Measurements from ENCODE around the gene KRTAP10-1.
A peak's percentile ranks its signal among the peaks of the same experiment; 100 is the strongest.

Gene KRTAP10-1

DNA sequence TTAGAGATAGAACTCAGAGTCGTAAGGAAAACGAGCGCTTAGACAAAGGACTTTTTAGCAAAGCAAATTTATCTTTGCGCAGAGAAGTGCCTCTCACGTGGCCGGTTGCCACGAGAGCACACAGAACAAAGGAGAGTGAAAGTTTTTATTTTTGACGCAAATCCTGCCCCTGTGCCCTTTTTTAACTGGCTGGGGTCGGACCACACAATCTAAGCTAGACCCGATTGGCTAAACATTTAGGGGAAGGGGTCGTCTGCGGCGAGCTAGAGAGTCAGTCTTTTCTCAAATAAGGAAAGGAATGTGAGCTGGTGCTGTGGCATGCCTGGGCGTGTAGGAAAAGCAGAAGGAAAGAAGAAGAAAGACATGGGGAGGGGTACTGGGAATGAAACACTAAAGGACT is 8.9 kb upstream of the KRTAP10-1 start:
- H2AK5ac ChIP-seq (ENCODE audit: low read length): no peak overlapping the region
- H3K36me3 ChIP-seq (ENCODE audit: control insufficient read depth in 1 of 2, insufficient read depth in 2 of 2, low read length in 2 of 2): peaks cover 0 to 2% of the 10 kb centered on the region in 2 experiments
- no peaks in the 10 kb centered on the region for H3K27me3 ChIP-seq (ENCODE audit: insufficient read depth, low read length)
- H2AFZ ChIP-seq (ENCODE audit: insufficient read depth, low read length, poor library complexity): no peak overlapping the region
- H4K91ac ChIP-seq (ENCODE audit: low read depth, low read length): peak overlapping the region; percentile 50
- no peak overlapping the region for H3K23ac ChIP-seq (ENCODE audit: low read length)
- H3K14ac ChIP-seq (ENCODE audit: low read length): no peak overlapping the region
- H3K79me1 ChIP-seq (ENCODE audit: low read length): peaks cover 11% of the 10 kb centered on the region
- H4K12ac ChIP-seq (ENCODE audit: low read depth, low read length): no peak overlapping the region
- no peak overlapping the region for H3K4me2 ChIP-seq (ENCODE audit: low read length)
- no CpG with 5 or more reads among the region's 14 CpGs for WGBS (ENCODE audit: extremely low coverage, insufficient coverage, insufficient read length)
- H3K79me2 ChIP-seq (ENCODE audit: control insufficient read depth, insufficient read depth, low read length, poor library complexity): no peaks in the 10 kb centered on the region
- peak overlapping the region; percentile 17 for H4K8ac ChIP-seq (ENCODE audit: low read depth, low read length)
- no peak overlapping the region for H3K27ac ChIP-seq (ENCODE audit: low read depth, low read length)
- H3K9ac ChIP-seq (ENCODE audit: low read length): no peak overlapping the region
- no peak overlapping the region for H2BK12ac ChIP-seq (ENCODE audit: low read length)
- H2BK5ac ChIP-seq (ENCODE audit: low read depth, low read length, poor library complexity): no peak overlapping the region
- H2BK120ac ChIP-seq (ENCODE audit: insufficient read depth, low read length, poor library complexity): no peak overlapping the region
- H3K4ac ChIP-seq (ENCODE audit: low read depth, low read length): no peak overlapping the region
- no peak overlapping the region for H3K18ac ChIP-seq (ENCODE audit: low read length)
- H3K4me1 ChIP-seq (ENCODE audit: control insufficient read depth in 1 of 2, insufficient read depth in 2 of 2, low read length in 2 of 2): peaks cover 0 to 10% of the 10 kb centered on the region in 2 experiments
- DNase-seq: no peak
- peaks cover 10% of the 10 kb centered on the region for H3K9me3 ChIP-seq (ENCODE audit: insufficient read depth, low read depth, low read length)
- no peak overlapping the region for H3K4me3 ChIP-seq (ENCODE audit: low read depth, low read length)

DNA sequence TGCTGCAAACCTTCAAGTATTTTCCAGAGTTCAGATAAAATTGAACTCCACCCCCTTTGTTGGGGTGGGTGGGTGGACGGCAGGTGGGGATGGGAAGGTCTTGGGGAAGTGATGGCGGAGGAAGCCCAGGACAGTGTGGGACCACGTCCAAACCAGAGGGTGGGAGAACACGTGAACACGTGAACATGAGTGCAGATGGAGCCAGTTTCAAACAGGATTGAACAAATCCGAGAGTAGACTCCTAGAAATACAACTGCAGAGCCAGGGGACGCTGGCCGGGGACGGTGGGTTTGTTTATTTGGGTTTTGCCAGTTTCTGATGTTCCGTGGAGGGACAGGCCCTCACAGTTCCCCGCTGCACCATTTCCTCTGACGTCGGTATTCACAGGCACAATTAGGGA is 8.4 kb upstream of the KRTAP10-1 start:
- no peak overlapping the region for H3K4me2 ChIP-seq (ENCODE audit: low read length)
- no peaks in the 10 kb centered on the region for H3K27me3 ChIP-seq (ENCODE audit: insufficient read depth, low read length)
- no peaks in the 10 kb centered on the region for H3K79me2 ChIP-seq (ENCODE audit: control insufficient read depth, insufficient read depth, low read length, poor library complexity)
- peak overlapping the region; percentile 52 for H2BK120ac ChIP-seq (ENCODE audit: insufficient read depth, low read length, poor library complexity)
- no peak overlapping the region for H2AK5ac ChIP-seq (ENCODE audit: low read length)
- no peak overlapping the region for H2AFZ ChIP-seq (ENCODE audit: insufficient read depth, low read length, poor library complexity)
- peaks cover 0 to 2% of the 10 kb centered on the region in 2 experiments for H3K36me3 ChIP-seq (ENCODE audit: control insufficient read depth in 1 of 2, insufficient read depth in 2 of 2, low read length in 2 of 2)
- H3K23ac ChIP-seq (ENCODE audit: low read length): no peak overlapping the region
- H3K27ac ChIP-seq (ENCODE audit: low read depth, low read length): no peak overlapping the region
- peaks cover 0 to 10% of the 10 kb centered on the region in 2 experiments for H3K4me1 ChIP-seq (ENCODE audit: control insufficient read depth in 1 of 2, insufficient read depth in 2 of 2, low read length in 2 of 2)
- no peak overlapping the region for H2BK5ac ChIP-seq (ENCODE audit: low read depth, low read length, poor library complexity)
- peak overlapping the region; percentile 74 for H2BK12ac ChIP-seq (ENCODE audit: low read length)
- no peak overlapping the region for H3K4ac ChIP-seq (ENCODE audit: low read depth, low read length)
- H3K9ac ChIP-seq (ENCODE audit: low read length): no peak overlapping the region
- no peak overlapping the region for H3K18ac ChIP-seq (ENCODE audit: low read length)
- H4K91ac ChIP-seq (ENCODE audit: low read depth, low read length): peak overlapping the region; percentile 50
- H4K12ac ChIP-seq (ENCODE audit: low read depth, low read length): no peak overlapping the region
- H4K8ac ChIP-seq (ENCODE audit: low read depth, low read length): peak overlapping the region; percentile 20
- H3K9me3 ChIP-seq (ENCODE audit: insufficient read depth, low read depth, low read length): peaks cover 10% of the 10 kb centered on the region
- no peak overlapping the region for H3K4me3 ChIP-seq (ENCODE audit: low read depth, low read length)
- WGBS (ENCODE audit: extremely low coverage, insufficient coverage, insufficient read length): no CpG with 5 or more reads among the region's 13 CpGs
- H3K79me1 ChIP-seq (ENCODE audit: low read length): peaks cover 11% of the 10 kb centered on the region
- H3K14ac ChIP-seq (ENCODE audit: low read length): peak overlapping the region; percentile 55
- no peak for DNase-seq

- Histone ChIP-seq H2BK120ac (ENCODE audit: insufficient read depth, low read length, poor library complexity) (no peak overlapping the region), H3K4me3 (ENCODE audit: low read depth, low read length) (no peak overlapping the region), H3K9me3 (ENCODE audit: insufficient read depth, low read depth, low read length) (peaks cover 10% of the 10 kb centered on the region), H2BK5ac (ENCODE audit: low read depth, low read length, poor library complexity) (no peak overlapping the region), H3K23ac (ENCODE audit: low read length) (no peak overlapping the region), H3K79me1 (ENCODE audit: low read length) (peaks cover 11% of the 10 kb centered on the region), H3K14ac (ENCODE audit: low read length) (no peak overlapping the region), H3K4ac (ENCODE audit: low read depth, low read length) (no peak overlapping the region), H2BK12ac (ENCODE audit: low read length) (peak overlapping the region; percentile 53), H3K9ac (ENCODE audit: low read length) (no peak overlapping the region), H2AK5ac (ENCODE audit: low read length) (peak overlapping the region; percentile 80), H3K4me2 (ENCODE audit: low read length) (no peak overlapping the region), H3K79me2 (ENCODE audit: control insufficient read depth, insufficient read depth, low read length, poor library complexity) (no peaks in the 10 kb centered on the region), H3K36me3 (ENCODE audit: control insufficient read depth in 1 of 2, insufficient read depth in 2 of 2, low read length in 2 of 2) (peaks cover 0 to 2% of the 10 kb centered on the region in 2 experiments), H3K18ac (ENCODE audit: low read length) (no peak overlapping the region), H3K27me3 (ENCODE audit: insufficient read depth, low read length) (no peaks in the 10 kb centered on the region), H4K12ac (ENCODE audit: low read depth, low read length) (no peak overlapping the region), H3K27ac (ENCODE audit: low read depth, low read length) (no peak overlapping the region), H4K91ac (ENCODE audit: low read depth, low read length) (peak overlapping the region; percentile 28), H2AFZ (ENCODE audit: insufficient read depth, low read length, poor library complexity) (no peak overlapping the region), H3K4me1 (ENCODE audit: control insufficient read depth in 1 of 2, insufficient read depth in 2 of 2, low read length in 2 of 2) (peaks cover 0 to 10% of the 10 kb centered on the region in 2 experiments), H4K8ac (ENCODE audit: low read depth, low read length) (peak overlapping the region; percentile 30)
- DNase-seq: no peak
- no CpG with 5 or more reads among the region's 5 CpGs for WGBS (ENCODE audit: extremely low coverage, insufficient coverage, insufficient read length)
These were observed 7.8 kb upstream of the KRTAP10-1 start for GRCh38 chr21:44547656-44548331.

DNA sequence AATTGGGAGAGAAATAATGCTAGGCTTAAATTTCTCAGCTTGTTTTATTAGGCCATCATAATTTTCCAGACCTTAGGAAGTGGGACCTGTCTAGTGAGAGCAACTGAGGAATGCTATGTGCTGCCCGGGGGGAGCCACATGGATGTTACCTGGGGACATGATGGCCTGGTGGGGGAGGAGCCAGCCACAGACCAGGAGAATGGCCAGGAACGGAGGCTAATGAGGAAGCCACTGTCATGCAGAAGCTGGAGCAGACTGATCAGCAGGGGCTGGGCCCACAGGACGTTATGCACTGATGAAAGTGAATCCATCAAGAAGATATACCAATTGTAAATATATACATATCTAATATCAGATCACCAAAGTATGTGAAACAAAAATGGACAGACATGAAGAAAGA is 4.6 kb upstream of the KRTAP10-1 start:
- Histone ChIP-seq H2AK5ac (ENCODE audit: low read length) (no peak overlapping the region), H2BK120ac (ENCODE audit: insufficient read depth, low read length, poor library complexity) (no peak overlapping the region), H3K23ac (ENCODE audit: low read length) (no peak overlapping the region), H3K79me2 (ENCODE audit: control insufficient read depth, insufficient read depth, low read length, poor library complexity) (no peaks in the 10 kb centered on the region), H2BK12ac (ENCODE audit: low read length) (no peak overlapping the region), H3K9ac (ENCODE audit: low read length) (no peak overlapping the region), H3K4ac (ENCODE audit: low read depth, low read length) (no peak overlapping the region), H3K27ac (ENCODE audit: low read depth, low read length) (no peak overlapping the region), H3K14ac (ENCODE audit: low read length) (no peak overlapping the region), H3K4me1 (ENCODE audit: control insufficient read depth in 1 of 2, insufficient read depth in 2 of 2, low read length in 2 of 2) (peaks cover 0 to 5% of the 10 kb centered on the region in 2 experiments), H2AFZ (ENCODE audit: insufficient read depth, low read length, poor library complexity) (no peak overlapping the region), H3K4me3 (ENCODE audit: low read depth, low read length) (no peak overlapping the region), H3K18ac (ENCODE audit: low read length) (no peak overlapping the region), H3K27me3 (ENCODE audit: insufficient read depth, low read length) (no peaks in the 10 kb centered on the region), H3K36me3 (ENCODE audit: control insufficient read depth in 1 of 2, insufficient read depth in 2 of 2, low read length in 2 of 2) (peaks cover 0 to 2% of the 10 kb centered on the region in 2 experiments), H2BK5ac (ENCODE audit: low read depth, low read length, poor library complexity) (no peak overlapping the region), H4K12ac (ENCODE audit: low read depth, low read length) (no peak overlapping the region), H3K9me3 (ENCODE audit: insufficient read depth, low read depth, low read length) (peaks cover 8% of the 10 kb centered on the region), H3K4me2 (ENCODE audit: low read length) (no peak overlapping the region), H4K8ac (ENCODE audit: low read depth, low read length) (no peak overlapping the region), H4K91ac (ENCODE audit: low read depth, low read length) (no peak overlapping the region), H3K79me1 (ENCODE audit: low read length) (peaks cover 6% of the 10 kb centered on the region)
- no CpG with 5 or more reads among the region's 3 CpGs for WGBS (ENCODE audit: extremely low coverage, insufficient coverage, insufficient read length)
- DNase-seq: no peak
